NB4 (cell line): ENCODE measurements around the gene EHD3.

Experiments
- MYC ChIP-seq: IDR thresholded peaks from 2 replicates; pipeline ENCODE4 v1.6.1; 2011; ENCODE audit warnings: low read depth, low read length
- TF ChIP-seq, protein P1 (sequence below): IDR thresholded peaks from one replicate; pipeline ENCODE4 v1.5.1; 2012; ENCODE audit warnings: low read depth, low read length
- TF ChIP-seq, protein P2 (sequence below): IDR thresholded peaks from 2 replicates; pipeline ENCODE4 v1.6.1; 2011; ENCODE audit warnings: low read depth, low read length

DNA sequence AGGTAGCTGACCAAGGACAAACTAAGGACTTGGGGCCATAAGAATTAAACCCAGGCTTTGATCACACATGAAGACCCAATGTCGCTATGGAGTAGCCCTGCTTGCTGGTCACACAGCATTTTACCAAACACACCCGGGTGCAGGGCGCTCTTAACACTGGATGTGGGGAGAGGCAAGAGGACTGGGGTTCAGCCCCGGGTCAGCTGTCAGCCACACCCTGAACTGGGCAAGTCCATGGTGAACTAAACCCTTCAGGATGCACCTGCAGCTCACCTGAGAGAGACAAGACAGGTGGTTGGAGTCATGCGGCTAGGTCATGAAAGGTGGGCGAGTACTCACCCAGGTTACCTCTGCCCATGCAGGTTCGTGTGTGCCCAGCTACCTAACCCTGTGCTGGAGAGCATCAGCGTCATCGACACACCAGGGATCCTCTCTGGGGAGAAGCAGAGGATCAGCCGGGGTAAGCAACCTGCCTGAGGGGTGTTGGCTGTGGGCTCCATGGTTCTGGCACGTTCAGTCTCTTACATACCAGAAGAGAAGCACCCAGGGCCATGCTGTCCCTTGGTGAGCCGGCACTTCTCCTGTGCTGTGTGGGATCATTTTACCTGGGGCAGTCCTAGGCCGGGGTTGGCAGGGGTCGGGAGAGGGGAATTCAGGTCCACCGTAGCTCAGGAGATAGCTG is 15.2 kb downstream of the EHD3 start:
- TF ChIP-seq, protein P1, sequence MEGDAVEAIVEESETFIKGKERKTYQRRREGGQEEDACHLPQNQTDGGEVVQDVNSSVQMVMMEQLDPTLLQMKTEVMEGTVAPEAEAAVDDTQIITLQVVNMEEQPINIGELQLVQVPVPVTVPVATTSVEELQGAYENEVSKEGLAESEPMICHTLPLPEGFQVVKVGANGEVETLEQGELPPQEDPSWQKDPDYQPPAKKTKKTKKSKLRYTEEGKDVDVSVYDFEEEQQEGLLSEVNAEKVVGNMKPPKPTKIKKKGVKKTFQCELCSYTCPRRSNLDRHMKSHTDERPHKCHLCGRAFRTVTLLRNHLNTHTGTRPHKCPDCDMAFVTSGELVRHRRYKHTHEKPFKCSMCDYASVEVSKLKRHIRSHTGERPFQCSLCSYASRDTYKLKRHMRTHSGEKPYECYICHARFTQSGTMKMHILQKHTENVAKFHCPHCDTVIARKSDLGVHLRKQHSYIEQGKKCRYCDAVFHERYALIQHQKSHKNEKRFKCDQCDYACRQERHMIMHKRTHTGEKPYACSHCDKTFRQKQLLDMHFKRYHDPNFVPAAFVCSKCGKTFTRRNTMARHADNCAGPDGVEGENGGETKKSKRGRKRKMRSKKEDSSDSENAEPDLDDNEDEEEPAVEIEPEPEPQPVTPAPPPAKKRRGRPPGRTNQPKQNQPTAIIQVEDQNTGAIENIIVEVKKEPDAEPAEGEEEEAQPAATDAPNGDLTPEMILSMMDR = no peak
- TF ChIP-seq, protein P2, sequence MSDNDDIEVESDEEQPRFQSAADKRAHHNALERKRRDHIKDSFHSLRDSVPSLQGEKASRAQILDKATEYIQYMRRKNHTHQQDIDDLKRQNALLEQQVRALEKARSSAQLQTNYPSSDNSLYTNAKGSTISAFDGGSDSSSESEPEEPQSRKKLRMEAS = no peak
- TF ChIP-seq MYC = no peak
